Brain pericyte (primary cell): ENCODE measurements around the gene CTXN1.
A peak's percentile ranks its signal among the peaks of the same experiment; 100 is the strongest.
"Not testable (repeated sequence)": the region's sequence is repeated elsewhere in the genome, so short reads cannot be mapped to it uniquely, and the experiment has no call there.

ENCODE experiments used
- DNase-seq: peaks from one replicate; pipeline ENCODE4 v3.0.0-alpha.2; 2012; ENCODE audit warnings: low read depth, low spot score

CTXN1 gene

GRCh38 chr19:7925171-7925851 is 624 bp downstream of the CTXN1 start:
- peak; percentile 36 for DNase-seq

- DNase-seq = no peak
Measured at GRCh38 chr19:7924651-7925170, 1.2 kb downstream of the CTXN1 start.

DNA sequence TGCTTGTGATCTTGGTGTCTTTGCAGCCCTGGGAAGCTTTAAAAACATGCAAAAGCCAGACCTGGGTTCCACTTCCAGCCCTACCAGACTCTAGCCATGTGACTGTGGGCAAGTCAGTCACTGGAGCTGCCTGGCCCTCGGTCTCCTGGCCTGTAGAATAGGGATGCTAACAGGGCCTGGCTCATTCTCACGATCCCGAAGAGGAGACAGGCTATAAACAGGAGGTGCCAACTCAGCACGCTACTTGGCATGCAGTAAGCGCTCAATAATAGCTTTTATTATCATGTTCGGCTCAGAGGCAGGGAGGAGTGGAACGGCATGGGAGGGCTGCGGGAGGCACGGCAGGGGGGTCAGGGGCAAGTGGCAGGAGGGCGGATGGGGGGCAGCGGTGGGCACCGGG is 1.7 kb downstream of the CTXN1 start:
- no peak for DNase-seq

DNA sequence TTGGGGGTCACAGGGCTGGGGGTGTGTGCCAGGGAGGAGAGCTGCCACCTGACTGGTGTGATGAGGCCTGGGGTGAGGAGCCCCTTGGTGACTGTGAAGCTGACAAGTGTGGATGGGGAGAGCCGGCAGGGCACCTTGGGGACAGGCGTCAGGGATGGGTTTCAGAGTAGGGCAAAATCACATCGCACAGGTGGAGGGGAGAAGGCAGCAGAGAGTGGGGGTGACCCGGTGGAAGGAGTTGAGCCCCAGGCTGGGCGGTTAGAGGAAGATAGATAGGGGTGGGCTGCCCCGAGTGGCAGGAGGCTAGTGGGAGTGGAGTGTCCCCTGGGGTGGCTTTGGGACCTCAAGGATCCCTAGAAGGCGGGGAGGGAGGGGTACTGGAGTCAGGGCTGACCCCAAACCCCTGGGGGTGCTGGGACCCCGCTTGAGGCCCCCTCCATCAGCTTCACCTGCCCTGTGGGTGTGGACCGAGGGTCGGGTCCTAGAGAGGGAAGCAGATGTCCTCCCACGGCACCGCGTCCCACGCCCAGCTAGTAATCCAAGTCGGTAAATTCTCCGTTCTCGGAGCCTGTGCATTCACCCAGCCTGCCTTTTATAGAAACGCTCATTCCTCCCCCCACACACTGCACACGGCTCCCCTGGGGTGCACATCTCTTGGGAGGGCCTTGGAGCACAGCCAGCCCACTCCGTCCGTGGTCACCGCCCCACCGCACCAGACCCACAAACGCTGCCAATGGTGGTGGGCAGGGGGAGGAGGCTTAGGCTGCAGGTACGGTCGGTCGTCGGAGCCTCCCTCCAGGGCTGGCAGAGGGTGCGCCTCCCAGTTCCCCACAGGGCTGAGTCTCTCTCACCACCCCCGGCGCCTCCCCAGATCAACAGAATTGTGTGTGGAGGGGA is 2.4 kb downstream of the CTXN1 start:
- DNase-seq = no peak

DNA sequence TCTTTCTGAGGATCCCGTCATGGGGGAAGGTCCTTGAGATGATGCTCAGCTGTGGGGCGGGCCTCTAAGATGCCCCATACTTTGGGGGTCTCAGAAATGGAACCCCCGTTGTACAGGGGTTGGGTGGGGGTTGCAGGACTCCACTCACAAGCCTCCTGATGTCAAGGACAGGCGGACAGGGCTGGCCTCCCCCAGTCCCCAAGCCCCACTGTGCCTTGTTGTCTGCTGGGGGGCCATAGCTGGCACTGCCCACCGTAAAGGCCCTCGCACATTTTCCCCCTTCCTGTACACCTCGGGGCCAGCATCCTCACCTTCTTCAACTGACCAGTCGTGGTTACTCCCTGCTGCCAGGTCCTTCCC is 3.1 kb downstream of the CTXN1 start:
- DNase-seq = no peak

DNA sequence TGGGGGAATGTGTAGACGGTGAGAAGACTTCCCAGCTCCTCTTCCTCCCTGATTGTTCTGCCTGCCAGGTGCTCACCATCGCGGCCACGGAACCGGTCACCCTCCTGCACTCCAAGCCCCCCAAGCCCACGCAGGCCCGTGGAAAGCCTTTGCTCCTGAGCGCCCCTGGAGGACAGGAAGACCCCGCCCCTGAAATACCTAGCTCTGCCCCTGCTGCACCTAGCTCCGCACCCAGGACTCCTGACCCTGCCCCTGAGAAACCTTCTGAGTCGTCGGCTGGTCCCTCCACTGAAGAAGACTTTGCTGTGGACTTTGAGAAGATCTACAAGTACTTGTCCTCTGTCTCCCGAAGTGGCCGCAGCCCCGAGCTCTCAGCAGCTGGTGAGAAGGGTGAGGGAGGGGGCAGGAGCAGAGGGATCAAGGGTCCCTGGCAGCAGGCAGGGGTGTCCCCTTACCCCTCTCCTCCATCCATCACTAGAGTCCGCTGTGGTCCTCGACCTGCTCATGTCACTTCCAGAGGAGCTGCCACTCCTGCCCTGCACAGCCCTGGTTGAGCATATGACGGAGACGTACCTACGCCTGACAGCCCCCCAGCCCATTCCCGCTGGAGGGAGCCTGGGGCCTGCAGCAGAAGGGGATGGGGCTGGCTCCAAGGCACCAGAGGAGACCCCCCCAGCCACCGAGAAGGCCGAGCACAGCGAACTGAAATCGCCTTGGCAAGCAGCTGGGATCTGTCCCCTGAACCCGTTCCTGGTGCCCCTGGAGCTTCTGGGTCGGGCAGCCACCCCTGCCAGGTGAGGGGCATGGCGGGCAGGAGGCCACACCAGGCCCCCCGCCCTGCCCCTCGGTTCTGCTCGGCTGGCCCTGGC is 3.7 kb downstream of the CTXN1 start:
- no peak for DNase-seq

DNA sequence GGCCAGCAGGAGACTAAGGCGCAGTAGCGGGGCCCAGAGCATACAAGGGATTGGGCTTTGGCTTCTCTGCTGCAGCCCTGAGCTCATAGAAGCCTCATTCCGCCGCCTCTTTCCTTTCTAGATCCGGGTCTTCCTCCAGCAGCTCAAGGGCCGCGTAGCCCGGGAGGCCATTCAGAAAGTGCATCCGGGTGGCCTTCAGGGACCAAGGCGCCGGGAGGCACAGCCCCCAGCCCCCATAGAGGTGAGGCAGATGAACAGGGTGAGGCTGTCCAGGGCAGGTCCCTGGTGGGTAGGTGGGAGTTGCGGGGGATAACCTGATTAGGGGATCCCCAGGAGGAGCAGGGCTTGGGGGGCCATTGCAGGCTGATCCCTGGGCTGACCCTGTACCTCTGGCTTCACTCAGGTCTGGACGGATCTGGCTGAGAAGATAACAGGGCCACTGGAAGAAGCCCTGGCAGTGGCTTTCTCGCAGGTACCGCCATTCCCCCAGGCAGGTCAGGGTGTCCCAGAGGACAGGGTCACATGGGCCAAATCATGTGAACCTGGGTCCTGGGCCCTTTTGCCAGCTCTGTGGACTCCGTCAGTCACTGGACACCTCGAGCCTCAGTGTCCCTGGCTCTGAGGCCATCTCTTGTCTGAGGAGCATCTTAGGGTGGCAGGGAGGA is 4.5 kb downstream of the CTXN1 start:
- DNase-seq = no peak

GRCh38 chr19:7920519-7921301 is 5.2 kb downstream of the CTXN1 start:
- peak; percentile 83 for DNase-seq

DNA sequence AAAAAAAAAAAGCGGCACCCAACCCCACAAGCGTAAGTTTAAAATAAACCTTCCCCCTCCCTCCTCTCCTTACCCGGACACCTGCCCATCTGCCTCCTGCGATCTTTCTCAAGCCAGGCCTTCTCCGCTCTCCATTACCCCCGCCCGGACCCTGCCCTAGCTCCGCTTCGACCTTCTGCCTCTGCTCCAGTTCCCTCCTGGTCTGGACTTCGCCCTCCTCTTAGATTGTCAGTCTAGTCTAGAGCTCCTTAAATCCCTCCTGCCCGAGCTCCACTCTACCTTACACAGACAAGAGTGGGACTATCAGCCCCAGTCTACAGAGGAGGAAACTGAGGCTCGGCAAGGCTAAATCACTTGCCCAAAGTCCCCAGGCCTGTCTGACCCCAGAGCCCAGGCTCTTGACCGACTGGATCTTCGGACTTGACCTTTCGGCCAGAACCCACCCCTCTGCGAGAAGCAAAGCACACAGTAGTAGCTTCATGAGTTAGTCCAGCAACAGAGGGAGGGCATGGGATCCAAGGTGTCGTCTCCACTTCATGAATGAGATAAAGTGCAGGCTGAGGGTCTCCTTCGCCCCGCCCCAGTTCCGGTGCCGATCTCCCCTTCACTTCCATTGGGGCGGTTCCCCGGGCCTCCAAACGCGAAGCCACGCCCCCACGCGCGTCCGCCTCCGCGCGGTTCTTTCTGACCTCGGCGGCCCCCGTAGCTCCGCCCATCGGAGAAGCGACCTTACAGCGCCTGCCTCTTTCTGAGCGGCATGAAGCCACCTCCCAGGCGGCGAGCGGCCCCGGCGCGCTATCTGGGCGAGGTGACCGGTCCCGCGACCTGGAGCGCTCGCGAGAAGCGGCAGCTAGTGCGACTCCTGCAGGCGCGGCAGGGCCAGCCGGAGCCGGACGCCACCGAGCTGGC is 6.1 kb downstream of the CTXN1 start, which contains the start of gene SNAPC2:
Gene SNAPC2 (plus strand): TSS at position 729 of the 909 bp plus-strand sequence. CDS start 29 bp downstream, at position 758.
- peak; percentile 80 for DNase-seq

- DNase-seq = no peak
Measured at GRCh38 chr19:7918615-7919421, 7.1 kb downstream of the CTXN1 start.

GRCh38 chr19:7918062-7918614 is 7.8 kb downstream of the CTXN1 start:
- DNase-seq = not testable (repeated sequence)

GRCh38 chr19:7917267-7918061 is 8.5 kb downstream of the CTXN1 start:
- no peak for DNase-seq

GRCh38 chr19:7916955-7917266 is 9.0 kb downstream of the CTXN1 start:
- no peak for DNase-seq

GRCh38 chr19:7916103-7916954 is 9.6 kb downstream of the CTXN1 start:
- DNase-seq = no peak

GRCh38 chr19:7915250-7916102 is 10.5 kb downstream of the CTXN1 start:
- DNase-seq = no peak
